DOHH2 (cell line): ENCODE measurements around the gene DCUN1D5.

ENCODE experiments used
- EZH2phosphoT487 ChIP-seq: fragments of 200-600 bp; sonication (generic); IDR thresholded peaks from 2 replicates; pipeline ENCODE4 v1.6.1; 2017; ENCODE audit warnings: borderline replicate concordance, mild to moderate bottlenecking, antibody characterized with exemption, low read length, moderate library complexity, mixed read lengths
- TF ChIP-seq, protein P1 (sequence below): fragments of 200-600 bp; sonication (generic); IDR thresholded peaks from one replicate; pipeline ENCODE4 v1.5.1; 2014; ENCODE audit warnings: antibody characterized with exemption, mild to moderate bottlenecking, low read depth, low read length; ENCODE audit not compliant: poor library complexity, severe bottlenecking

DNA sequence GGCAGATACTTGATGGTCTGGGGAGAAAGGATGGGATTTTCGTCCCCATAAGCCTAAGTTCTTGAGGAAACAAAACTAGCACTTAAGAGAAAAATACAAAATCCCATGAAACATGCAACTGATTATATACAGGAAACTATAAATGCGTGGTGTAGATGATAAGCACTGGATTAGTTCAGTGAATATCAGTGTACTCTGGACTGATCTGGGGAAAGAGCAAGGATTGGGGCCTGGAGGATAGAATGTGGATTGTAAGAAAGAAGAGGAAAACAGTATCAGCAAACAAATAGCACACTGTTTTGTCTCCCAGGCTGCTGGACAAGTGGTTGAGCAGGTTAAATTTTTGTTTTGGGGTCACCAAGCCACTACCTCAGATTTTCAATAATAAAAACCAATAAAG, 49.8 kb downstream of the DCUN1D5 start:
- TF ChIP-seq, protein P1, sequence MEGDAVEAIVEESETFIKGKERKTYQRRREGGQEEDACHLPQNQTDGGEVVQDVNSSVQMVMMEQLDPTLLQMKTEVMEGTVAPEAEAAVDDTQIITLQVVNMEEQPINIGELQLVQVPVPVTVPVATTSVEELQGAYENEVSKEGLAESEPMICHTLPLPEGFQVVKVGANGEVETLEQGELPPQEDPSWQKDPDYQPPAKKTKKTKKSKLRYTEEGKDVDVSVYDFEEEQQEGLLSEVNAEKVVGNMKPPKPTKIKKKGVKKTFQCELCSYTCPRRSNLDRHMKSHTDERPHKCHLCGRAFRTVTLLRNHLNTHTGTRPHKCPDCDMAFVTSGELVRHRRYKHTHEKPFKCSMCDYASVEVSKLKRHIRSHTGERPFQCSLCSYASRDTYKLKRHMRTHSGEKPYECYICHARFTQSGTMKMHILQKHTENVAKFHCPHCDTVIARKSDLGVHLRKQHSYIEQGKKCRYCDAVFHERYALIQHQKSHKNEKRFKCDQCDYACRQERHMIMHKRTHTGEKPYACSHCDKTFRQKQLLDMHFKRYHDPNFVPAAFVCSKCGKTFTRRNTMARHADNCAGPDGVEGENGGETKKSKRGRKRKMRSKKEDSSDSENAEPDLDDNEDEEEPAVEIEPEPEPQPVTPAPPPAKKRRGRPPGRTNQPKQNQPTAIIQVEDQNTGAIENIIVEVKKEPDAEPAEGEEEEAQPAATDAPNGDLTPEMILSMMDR, result no peak
- TF ChIP-seq EZH2phosphoT487, result no peak
